ENCODE data around the gene CCNY. TPM values are rescaled to one million over a fixed set of nuclear protein-coding genes. Genes with fewer than 3 reads are reported as not detected.

The CCNY gene
- total and polyA plus RNA-seq, 2 experiments from 2014 or later: 38.9 to 79.9 TPM

DNA sequence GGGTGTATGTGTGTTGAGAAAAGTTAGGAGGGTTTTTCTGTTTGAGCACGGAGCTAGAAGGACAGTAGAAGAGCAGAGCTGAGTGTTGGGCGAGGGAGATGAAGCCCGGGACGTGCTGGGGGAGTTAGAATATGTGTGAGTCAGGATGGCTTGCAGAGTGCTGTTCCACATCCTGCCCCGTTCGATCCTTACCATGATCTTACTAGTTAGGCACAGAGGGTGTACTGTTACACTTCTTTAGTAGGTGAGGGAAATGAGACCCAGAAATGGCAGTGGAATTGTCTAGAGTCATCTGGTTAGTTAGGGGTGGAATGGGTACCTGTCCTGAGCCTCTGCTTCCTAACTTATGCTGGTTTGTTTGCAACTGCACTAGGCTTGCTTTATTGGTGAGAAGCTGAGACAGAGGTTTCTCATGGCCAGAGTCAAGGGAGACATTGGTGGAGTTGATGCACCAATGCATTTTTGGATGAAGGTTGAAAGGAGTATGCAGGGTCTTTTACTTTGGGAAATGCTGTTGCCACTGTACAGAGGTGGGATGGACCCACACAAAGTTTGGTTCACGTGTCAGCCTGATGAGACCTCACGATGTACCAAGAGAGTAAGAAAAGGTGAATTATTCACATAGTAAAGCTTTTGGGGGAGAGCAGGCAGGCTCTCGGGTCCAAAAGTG is 42.4 kb downstream of the CCNY start:
- Histone ChIP-seq H3K4me3 (no peak overlapping the region), H3K27me3 (no peaks in the 10 kb centered on the region), H3K9me3 (ENCODE audit: low read depth) (no peaks in the 10 kb centered on the region), H3K27ac (no peak overlapping the region), H3K36me3 (no peaks in the 10 kb centered on the region), H3K4me1 (ENCODE audit: low read depth) (peaks cover 27% of the 10 kb centered on the region)
- peak in 1 of 2 donors; percentile 51 for DNase-seq (ENCODE audit: low read depth in 1 of 2, low spot score in 1 of 2)
- no peak for TF ChIP-seq CTCF (IDR thresholded peaks at IDR 0.05; ENCODE audit: low read depth, low read length)

DNA sequence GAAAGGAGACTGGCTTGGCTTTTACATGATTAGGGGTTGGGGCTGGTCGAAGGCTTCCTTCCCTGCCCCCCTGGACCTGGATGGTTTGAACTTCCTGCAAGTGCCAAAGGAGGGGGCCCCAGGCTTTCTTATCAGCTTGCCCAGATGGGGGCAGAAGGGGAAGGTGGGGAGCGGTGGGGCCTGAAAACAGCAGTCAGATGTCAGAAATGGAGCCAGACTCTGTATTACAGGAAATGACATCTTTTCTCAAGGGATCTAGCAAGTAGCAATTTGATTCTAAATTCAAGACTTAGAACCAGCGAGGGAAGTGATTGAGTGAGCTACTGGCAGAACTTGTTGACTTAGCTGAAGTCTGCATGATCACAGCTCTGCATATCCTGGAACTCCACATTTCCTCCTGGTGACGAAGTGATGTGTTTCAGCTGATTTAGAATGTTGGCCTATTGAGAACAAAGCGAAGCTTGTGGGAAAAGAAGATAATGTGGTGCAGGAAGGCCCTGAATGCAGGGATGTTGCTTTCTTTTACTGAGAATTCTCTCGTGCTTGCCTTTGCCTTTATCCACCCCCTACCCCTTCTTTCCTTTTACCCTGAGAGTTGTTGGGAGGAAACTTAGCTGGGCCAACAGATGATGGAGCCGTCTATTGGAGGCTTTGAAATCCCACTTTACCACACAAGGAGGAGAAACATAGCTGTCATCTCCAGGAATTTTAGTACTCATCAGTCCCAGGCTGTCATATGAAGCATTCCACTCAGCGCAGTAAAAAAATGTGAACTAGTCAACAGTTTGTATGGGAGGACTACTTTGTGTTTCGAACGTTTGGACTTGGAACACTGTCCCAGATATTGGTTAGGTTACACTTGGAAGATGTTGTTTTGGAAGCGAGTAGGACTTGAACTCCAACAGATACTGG is 43.2 kb downstream of the CCNY start:
- H3K9me3 ChIP-seq (ENCODE audit: low read depth): no peaks in the 10 kb centered on the region
- H3K36me3 ChIP-seq: no peaks in the 10 kb centered on the region
- H3K27ac ChIP-seq: no peak overlapping the region
- H3K4me3 ChIP-seq: no peak overlapping the region
- no peaks in the 10 kb centered on the region for H3K27me3 ChIP-seq
- TF ChIP-seq CTCF (IDR thresholded peaks at IDR 0.05; ENCODE audit: low read depth, low read length): no peak
- peak in 1 of 2 donors; percentile 89 for DNase-seq (ENCODE audit: low read depth in 1 of 2, low spot score in 1 of 2)
- peaks cover 27% of the 10 kb centered on the region for H3K4me1 ChIP-seq (ENCODE audit: low read depth)

DNA sequence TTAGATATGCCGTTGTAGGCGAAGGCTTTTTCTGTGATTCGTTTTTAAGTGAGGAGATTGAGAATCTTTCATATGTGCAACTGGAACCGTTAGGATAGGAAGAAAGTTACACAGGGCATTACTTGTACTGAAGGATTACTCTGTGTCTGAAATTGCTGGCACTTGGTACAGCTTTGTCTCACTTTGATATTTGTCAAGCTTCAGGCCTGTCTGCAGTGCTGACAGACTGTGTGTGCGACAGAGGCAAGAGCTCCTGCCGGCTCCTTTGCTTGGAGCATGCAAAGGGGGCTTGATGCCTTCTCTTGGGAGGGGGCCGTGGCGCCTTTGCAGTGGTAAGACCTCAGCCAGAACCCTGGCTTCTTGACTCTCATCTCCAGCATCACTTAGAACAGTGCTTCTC is 45.8 kb downstream of the CCNY start:
- H3K4me1 ChIP-seq (ENCODE audit: low read depth): peaks cover 32% of the 10 kb centered on the region
- no peak for DNase-seq (ENCODE audit: low read depth in 1 of 2, low spot score in 1 of 2)
- H3K36me3 ChIP-seq: no peaks in the 10 kb centered on the region
- H3K4me3 ChIP-seq: no peak overlapping the region
- no peaks in the 10 kb centered on the region for H3K9me3 ChIP-seq (ENCODE audit: low read depth)
- H3K27ac ChIP-seq: no peak overlapping the region
- TF ChIP-seq CTCF (IDR thresholded peaks at IDR 0.05; ENCODE audit: low read depth, low read length): no peak
- H3K27me3 ChIP-seq: no peaks in the 10 kb centered on the region

DNA sequence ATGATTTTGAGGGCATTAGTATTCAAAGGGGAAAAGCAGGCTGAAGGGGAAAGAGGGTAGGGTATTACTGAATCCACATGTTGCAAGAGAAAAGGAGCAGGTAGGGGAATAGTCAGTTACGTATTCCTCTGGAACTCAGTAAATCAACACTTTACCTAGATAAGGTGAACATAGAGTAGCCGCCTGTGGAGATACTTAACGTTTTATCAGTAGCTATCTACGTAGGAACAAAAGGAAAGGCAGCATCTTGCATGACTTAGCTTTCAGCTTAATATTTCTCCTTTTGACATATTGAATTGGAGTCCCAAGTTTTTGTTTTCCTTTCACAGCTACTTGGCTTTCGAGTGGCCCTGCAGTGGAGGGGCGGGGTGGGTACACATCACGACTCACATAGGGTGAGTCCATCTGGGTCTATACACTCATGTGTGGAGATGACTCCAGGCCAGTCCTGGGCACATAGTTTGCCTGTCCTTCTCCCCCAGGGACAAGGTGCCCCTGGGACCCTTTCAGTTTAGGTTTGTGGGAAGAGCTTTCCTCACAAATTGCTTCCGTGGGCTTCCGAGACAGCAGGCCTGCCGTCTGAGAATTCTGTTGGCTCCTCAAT is 48.1 kb downstream of the CCNY start:
- Histone ChIP-seq H3K9me3 (ENCODE audit: low read depth) (no peaks in the 10 kb centered on the region), H3K27me3 (no peaks in the 10 kb centered on the region), H3K4me1 (ENCODE audit: low read depth) (peaks cover 25% of the 10 kb centered on the region), H3K36me3 (no peaks in the 10 kb centered on the region), H3K4me3 (no peak overlapping the region), H3K27ac (no peak overlapping the region)
- TF ChIP-seq CTCF (IDR thresholded peaks at IDR 0.05; ENCODE audit: low read depth, low read length): no peak
- DNase-seq (ENCODE audit: low read depth in 1 of 2, low spot score in 1 of 2): no peak

GRCh38 chr10:35386594-35387174 is 50.4 kb downstream of the CCNY start:
- Histone ChIP-seq H3K4me1 (ENCODE audit: low read depth) (peaks cover 14% of the 10 kb centered on the region), H3K27ac (no peak overlapping the region), H3K4me3 (no peak overlapping the region), H3K27me3 (no peaks in the 10 kb centered on the region), H3K36me3 (no peaks in the 10 kb centered on the region), H3K9me3 (ENCODE audit: low read depth) (no peaks in the 10 kb centered on the region)
- TF ChIP-seq CTCF (IDR thresholded peaks at IDR 0.05; ENCODE audit: low read depth, low read length): no peak
- DNase-seq (ENCODE audit: low read depth in 1 of 2, low spot score in 1 of 2): peak; percentile 65 to 81

Measured in cardiac muscle cell (in vitro differentiated cells and primary cell).